NCI-H1048 (cell line): ENCODE data around the gene SLC9A7.
"Not testable (repeated sequence)": the region's sequence is repeated elsewhere in the genome, so short reads cannot be mapped to it uniquely, and the experiment has no call there.

Experiments
- DNase-seq: peaks from one replicate; lab custom pipeline; 2025; lab: John Stamatoyannopoulos, UW

The SLC9A7 gene

GRCh38 chrX:46754036-46754435 lies 4.9 kb downstream of the SLC9A7 start:
- DNase-seq = no peak

DNA sequence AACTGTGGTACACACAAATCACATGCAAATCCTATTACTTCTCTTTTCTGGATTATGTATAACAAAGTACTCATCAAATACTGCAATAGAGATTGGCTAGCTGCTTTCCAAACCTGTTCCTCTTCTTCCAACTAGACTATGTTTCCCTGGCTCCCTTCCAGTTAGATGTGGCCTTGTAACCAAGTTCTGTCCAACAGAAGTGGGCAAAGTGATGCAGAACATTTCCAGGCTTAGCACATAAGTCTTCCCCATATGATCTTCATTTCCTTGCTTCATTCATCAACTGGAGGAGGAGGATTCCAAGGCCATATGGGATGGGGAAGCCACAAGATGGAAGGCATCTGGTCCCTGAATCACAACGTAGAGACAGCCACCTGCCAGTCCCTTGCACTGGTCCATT lies 8.0 kb downstream of the SLC9A7 start:
- DNase-seq = no peak

DNA sequence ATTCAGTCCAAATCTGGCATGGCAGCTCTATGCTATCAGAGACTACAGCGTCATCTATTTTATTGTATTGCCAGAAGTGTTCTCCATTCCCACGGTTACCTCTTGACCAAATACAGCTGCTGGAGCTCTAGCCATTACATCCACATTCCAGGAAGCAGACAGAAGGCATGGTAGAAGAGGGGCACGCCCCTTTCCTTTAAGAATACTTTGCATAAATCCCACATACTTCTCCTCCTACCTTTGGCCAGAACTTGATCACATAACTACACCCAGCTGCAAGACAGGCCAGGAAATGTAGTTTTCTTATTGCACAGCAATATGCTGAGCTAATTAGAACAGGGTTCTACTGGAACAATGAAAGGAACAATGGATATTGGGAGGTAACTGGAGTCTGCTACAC lies 14.9 kb downstream of the SLC9A7 start:
- DNase-seq = no peak

DNA sequence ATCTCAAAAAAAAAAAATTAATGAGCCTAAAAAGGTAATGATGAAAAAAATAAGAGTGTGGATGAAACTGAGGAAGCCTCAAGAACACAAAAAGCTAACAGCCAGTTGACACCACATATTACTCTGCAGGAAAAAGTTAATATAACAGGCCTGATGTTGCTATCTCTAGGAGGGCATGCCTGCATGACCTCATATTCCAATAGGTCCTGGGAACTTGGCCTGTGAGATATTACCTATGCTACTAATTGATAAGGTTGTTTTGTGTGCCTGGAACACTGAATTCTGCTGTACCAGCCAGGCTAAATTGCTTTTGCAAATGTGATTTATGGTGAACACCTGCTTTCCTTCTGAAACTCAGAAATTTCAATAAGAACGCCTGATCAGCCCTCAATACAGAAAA lies 15.9 kb downstream of the SLC9A7 start:
- DNase-seq = no peak

DNA sequence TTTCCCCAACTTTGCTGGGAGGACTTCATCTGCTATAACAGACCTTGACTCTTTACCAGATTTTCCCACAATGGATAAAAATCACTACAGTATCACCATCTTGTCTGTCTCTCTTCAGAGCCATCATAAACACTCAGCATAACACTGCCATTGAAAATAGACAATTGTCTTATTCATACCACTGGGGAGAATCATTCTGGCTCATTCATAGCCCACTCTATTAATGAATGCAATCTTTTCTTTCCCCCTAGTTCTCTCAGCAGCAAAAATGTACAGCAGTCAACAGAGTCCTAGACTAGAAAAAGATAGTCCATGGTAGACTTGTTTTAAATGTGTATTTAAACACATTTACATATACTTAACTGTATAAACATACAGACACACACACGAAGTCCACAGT lies 19.2 kb downstream of the SLC9A7 start:
- no peak for DNase-seq

DNA sequence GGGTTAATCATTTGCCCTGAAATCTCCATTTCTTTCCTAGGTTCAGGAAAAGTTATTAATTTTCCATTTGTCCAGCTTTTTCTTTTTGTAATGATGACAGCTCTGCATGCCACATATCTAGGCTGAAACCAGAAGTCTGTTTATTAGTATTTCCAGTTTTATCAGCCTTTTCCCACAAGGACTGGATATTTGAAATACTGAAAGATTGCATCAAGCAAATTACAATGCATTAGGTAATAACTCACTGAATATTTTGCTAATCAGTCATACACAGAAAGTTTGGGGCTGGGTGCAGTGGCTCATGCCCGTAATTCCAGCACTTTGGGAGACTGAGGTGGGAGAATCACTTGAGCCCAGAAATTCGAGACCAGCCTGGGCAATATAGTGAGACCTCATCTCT lies 21.5 kb downstream of the SLC9A7 start:
- no peak for DNase-seq

GRCh38 chrX:46737041-46737440 lies 21.9 kb downstream of the SLC9A7 start:
- no peak for DNase-seq

DNA sequence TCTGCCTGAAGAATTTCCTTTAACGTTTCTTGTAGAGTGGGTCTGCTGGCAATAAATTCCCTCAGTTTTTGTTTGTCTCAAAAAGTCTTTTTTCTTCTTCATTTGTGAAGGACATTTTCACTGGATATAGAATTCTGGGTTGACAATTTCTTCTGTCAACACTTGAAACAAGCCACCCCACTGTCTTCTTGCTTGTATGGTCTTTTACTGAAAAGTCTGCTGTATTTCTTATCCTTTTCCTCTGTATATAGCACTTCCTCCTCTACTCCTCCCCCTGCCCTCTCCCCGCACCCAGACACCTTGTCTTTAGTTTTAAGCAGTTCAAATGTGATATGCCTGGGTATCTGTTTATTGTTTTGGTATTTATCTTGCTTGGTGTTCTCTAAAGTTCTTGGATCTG lies 23.3 kb downstream of the SLC9A7 start:
- no peak for DNase-seq

GRCh38 chrX:46733226-46733625 lies 25.7 kb downstream of the SLC9A7 start:
- DNase-seq = no peak

DNA sequence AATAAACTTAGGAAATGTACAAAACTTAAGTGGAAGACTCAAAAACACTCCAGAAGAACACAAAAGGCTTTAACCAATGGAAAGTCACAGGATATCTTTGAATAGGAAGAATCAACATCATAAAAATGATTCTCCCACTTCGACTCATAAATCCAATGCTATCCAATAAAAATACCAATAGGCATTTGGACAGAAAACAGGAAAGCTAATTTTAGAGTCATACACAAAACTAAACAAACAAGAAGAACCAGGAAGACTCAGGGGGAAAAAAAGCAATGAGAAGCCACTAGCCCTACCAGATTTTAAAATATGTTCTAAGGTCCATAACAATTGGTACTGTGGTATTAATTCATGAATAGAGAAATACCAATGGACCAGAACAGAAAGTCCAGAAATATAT lies 28.2 kb downstream of the SLC9A7 start:
- DNase-seq = no peak

- DNase-seq = no peak
Observed at GRCh38 chrX:46727441-46727840, 31.5 kb downstream of the SLC9A7 start.

DNA sequence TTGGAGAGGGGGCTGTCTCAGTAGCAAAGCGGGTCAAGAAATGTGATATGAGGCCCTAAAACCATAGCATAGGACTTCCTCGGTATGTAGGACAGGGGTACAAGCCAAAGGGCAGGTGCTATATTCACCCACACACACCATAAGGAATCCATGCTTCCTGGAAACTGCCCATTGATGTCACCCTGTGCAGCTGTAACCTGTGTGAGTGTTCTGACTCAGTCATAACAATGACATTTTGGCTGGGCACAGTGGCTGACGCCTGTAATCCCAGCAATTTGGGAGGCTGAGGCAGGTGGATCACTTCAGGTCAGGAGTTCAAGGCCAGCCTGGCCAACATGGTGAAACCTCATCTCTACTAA lies 35.4 kb downstream of the SLC9A7 start:
- not testable (repeated sequence) for DNase-seq

GRCh38 chrX:46722742-46723568 lies 36.0 kb downstream of the SLC9A7 start:
- no peak for DNase-seq

- DNase-seq = no peak
Observed at GRCh38 chrX:46716796-46717195, 42.1 kb downstream of the SLC9A7 start.

GRCh38 chrX:46715997-46716396 lies 42.9 kb downstream of the SLC9A7 start:
- no peak for DNase-seq

- no peak for DNase-seq
Observed at GRCh38 chrX:46715530-46715929, 43.4 kb downstream of the SLC9A7 start.

- no peak for DNase-seq
Observed at GRCh38 chrX:46713672-46714490, 45.0 kb downstream of the SLC9A7 start.

GRCh38 chrX:46712764-46713163 lies 46.2 kb downstream of the SLC9A7 start:
- no peak for DNase-seq

GRCh38 chrX:46710927-46711623 lies 47.8 kb downstream of the SLC9A7 start:
- DNase-seq = no peak

- no peak for DNase-seq
Observed at GRCh38 chrX:46710425-46710824, 48.5 kb downstream of the SLC9A7 start.

DNA sequence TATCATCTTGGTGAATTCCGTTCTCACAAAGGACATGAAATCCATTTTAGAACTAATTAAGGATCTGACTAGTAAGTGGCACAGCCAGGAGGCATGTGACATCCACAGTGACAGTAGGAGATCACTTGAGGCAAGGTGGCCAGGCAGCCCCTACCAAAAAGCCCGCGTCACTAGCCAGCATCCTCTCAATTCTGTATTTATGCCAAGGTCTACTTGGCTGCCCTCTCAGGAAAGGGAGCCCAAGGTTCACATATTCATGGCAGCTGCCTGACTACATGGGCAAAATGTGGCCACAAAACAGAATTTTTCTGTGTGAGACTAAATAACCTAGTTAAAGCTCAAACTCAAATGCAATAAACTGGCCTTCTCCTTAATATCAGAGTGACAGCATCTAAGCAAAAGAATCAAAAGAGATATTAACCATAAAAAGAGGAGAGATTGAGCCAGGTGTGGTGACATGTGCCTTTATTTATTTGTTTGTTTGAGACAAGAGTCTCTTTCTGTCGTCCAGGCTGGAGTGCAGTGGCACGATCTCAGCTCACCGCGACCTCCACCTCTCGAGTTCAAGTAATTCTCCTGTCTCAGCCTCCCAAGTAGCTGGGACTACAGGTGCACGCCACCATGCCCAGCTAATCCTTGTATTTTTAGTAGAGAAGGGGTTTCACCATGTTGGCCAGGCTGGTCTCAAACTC lies 51.5 kb downstream of the SLC9A7 start:
- DNase-seq = no peak

DNA sequence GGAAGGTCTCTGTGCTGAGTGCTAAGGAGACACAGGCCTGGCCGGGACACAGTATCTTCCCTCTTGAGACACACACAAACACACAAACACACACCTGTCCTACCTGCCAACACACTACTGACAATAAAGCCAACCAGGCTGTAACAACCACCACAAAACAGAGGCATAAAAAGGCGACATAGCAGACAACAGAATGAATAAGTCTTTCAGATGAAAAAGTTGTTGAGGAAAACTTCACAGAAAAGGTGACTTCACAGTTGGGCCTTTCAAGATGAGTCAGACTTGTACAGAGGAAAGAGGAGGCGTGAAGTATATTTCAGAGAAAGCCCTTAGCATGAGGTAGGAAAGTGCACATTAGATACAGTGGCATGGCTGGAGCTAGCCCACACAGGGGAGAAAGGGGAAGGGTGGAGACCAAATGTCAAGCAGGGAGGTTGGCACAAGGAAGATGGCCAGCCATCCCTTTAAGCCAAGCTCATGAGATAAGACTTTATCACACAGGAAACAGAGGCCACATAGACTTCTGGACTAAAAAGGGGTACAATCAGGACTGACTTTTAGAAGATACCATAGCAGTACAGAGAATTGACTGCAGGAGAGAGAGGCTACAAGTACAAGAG lies 54.0 kb downstream of the SLC9A7 start:
- no peak for DNase-seq
